LoVo (cell line): ENCODE data around the gene ARHGAP27.
A peak's percentile ranks its signal among the peaks of the same experiment; 100 is the strongest.

Experiments
- DNase-seq: peaks from one replicate; pipeline ENCODE4 v3.0.0-alpha.2; 2016; ENCODE audit warnings: low spot score

ARHGAP27 gene

DNA sequence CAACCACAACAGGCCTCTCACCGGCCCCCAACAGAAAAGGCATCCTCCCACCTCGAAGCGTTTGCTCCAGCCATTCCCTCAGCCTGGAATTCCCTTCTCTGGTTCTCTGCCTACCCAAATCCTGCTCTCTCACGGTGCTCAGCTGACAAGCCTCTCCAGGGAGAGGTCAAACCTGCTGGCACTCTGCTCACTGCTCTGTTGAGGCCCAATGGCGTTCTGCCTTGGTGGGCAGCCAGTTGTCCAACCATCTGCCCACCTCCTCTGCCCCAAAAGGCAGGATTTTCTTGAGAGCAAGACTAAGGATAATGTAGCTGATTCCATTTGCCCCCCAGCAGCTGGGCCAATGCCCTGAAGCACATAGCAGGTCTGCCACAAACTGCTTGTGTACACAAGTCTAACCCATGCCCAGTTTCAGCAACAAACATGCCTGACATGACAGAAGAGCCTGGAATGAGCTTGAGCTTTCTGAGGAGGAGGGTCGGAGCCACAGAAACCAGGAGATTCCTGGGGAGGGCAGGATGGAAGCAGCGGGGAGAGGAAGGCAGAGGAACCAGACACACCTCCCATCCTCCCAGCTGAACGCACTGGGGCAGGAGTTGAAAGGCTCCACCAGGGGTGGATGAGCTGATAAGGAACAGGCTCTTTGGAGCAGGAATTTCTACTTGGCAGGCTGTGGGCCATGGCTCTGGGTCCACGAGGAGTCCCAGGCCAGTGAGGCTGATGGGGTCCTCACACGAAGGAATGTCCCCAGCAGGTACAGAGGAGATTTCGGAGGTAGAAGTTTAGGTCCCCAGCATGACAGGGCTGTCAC, 23.9 kb downstream of the ARHGAP27 start:
- DNase-seq, result no peak

DNA sequence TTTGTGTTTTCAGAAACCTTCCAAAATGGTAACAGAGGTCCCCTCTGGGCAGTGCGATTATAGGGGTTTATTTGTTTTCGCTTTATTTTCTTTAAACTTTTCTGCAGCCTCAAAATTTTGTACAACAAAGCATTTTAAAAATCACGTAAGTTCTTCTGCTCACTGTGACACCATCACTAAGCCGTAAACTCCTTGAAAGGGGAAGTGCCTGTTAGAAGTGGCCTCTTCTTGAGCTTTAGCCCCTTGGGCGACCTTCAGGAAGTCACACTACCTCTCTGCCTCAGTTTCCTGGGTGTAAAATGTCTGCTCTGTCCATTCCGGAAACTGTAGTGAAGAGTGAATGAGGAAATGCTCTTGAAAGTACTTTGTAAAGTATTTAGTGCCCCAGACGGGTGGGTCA, 26.6 kb downstream of the ARHGAP27 start:
- DNase-seq, result no peak

DNA sequence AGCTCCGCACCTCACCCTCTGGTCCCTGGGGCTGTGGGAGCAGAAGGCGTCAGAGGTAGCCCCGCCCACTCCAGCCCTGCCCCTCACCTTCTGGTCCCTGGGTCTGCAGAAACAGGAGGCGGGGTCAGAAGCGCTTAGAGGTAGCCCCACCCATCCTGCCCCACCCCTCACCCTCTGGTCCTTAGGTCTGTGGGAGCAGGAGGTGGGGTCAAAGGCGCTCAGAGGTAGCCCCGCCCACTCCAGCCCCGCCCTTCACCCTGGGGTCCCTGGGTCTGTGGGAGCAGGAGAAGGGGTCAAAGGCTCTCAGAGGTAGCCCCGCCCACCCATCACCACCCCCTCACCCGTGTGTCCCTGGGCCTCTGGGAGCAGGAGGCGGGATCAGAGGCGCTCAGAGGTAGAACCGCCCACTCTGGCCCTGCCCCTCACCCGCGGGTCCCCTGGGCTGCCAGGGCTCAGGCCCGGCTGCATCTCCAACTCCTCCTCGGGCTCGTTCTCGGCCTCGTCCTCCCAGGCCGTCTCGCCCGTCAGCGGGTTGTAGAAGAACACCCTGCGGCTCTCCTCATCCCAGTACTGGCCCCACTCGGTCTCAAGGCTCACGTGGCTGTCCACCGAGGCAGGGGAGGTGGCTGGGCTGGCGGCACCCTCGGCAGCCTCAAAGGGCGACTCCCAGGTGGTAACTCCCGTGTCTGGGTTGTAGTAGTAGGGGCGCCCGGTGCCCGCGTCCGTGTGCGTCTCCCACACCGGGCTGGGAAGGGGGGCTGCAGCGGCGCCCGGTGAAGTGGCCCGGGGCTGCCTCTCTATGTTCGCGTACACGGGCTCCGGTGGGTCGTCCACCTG, 27.2 kb downstream of the ARHGAP27 start:
- DNase-seq, result no peak

DNA sequence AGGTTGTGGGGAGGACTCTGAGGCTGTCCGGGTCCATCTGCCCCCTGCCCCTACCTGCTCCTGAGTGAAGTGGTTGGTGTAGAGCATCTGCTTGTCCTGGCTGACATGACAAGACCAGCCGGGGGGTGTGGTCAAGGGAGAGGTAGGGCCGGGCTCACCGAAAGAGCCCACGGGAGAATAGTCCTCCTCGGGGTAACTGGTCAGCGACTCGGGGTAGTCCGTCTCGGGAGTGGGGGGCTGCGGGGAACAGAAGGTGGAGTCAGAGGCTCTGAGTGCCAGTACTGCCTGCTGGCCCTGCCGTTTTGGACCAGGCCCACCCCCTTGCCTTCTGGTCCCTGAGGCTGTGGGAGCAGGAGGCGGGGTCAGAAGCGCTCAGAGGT, 27.8 kb downstream of the ARHGAP27 start:
- DNase-seq, result no peak

DNA sequence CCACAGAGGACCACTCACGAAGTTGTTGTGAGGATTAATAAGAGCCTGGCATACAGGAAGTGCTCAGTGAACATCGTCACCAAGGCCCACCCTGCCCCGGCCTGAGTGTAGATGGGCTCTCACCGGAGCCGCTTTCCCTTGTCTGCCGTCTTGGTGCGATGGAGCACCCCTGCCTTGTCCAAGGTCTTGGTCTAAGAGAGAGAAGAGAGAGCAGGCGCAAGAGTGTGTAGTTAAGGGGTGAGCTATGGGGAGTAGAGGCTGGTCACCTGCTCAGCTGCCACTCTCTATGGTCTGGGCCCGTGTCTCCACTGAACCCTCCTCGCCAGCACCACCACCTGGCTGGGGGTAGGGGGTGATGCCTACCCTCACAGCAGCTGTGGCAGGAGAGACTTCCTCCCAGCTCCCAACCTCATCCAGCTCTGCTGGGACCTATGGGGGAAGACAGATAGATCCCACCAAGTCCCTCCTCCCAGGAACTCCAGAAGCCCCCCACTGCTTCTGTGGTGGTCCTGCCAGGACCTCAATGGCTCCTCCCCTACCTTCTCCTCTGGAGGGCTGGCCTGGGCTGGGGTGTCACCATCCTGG, 28.7 kb downstream of the ARHGAP27 start:
- DNase-seq, result no peak

DNA sequence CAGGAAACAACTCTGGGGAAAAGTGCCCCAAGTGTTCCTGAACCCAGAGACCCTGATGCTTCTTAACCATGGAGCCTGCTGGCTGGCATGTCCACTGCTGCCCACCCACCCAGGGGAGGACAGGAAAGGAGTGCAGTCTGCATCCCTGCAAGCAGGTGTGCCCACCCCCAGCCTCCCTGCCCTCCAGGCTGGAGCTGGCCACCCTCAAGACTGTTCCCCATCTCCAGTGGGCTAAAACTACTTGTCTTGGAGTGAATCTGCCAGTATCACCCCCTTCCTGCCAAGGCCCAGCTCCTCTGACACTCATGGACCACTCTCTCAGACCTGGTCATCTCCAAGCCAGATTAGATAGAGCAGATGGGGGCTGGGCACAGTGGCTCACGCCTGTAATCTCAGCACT, 29.8 kb downstream of the ARHGAP27 start:
- no peak for DNase-seq

DNA sequence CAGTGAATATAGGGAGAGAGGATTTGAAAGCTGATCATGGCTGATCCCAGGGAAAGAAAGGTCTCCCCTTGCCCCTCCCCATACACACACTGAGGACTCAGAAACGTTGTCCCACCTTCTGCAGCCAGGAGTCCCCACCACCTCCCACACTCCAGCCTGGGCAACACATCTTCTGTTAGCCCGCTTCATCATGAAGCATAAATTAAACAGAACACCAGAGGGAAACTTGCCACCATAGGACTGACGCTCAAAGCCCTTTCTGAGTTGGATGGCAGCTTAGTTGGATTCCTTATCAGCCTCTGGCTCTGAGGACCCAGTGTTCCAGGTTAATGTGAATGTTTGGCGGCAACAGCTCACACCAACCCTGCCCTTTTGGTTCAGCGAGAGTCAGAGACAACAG, 33.9 kb downstream of the ARHGAP27 start:
- no peak for DNase-seq

DNA sequence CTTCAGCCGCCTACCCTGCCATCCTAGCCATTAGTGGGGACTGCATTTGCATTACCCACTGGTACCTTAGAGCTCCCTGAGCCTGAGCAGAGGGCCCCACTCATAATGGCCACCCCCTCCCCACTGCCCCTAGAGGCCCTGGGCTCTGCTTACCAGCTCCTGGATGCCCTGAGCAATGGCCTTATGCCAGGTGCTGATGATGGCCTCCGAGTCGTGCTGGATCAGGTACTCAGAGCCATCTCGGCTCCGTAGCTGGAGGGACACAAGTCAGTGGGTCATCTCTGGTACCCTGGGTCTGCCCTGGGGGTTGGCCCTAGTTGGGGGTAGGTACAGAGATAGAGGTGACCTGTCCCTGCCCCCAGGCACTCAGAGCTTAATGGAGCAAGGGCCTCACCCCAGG, 34.9 kb downstream of the ARHGAP27 start:
- no peak for DNase-seq

DNA sequence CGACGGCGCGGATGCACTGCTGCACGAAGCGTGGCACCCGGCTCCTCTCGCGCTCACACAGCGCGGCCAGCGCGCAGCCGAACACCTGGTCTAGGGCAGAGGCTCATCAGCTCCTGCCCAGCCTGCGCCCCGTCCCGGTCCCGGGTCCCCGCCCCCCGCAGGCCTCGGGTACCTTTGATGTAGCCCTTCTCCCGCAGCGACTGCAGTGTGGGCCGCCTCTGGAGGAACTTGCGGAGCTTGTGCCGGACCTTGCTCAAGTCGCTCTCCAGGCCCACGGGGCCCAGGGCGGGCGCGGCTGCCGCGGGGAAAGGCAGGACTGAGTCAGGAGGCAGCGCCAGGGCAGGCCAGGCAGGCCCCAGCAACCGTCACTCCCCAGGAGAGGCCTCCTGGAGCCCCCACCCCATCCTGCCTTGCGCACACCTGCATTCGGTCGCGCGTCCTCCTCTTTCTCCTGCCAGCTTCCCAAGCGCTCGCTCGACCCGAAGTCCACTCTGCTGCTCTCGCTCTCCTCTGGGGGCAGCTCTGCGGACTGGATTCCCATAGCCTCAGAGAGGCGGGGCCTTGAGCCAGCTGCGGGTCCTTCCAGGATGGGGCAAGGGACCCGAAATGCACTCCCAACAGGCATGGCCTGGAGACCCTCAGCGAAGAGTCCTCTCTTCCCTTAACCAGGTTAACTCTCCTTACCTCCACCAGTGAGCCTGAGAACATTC, 36.0 kb downstream of the ARHGAP27 start:
- DNase-seq, result no peak

DNA sequence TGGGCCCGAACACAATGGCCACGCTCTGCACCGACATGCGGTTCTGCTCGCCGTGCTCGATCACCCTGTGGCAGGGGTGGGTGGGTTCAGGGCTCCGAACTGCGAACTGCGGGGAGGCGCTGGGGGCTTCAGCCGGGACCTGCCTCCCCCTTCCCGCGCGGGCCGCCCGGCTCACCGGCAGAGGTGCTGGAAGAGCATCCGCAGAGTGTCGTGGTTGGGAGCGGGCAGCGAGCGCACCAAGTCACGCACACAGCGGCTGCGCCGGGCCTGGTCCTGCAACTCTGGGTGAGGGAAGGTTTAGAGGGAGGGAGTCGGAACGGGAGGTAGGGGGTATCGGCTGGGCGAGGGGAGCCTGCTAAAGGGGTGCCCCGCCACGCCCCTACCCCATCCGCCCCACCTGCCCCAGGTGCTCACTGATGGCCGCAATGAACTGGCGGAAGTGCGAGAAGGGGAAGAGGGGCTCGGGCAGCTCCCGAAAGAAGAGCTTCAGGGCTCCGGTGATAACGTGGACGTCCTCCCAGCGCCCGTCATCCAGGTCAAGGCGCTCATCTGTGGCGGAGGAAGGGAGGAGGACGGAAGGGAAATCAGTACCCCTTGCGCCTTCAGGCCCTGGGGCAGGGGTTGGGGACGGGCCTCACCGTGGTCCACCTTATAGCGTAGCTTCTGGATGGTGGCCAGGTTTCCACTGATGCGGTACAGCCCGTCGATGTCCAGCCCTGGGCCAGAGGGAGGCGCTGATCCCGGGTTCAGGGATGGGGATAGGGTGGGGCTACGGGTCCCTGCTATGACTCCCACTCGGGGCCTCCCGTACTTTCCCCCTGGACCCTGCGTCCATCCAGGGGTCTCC, 36.9 kb downstream of the ARHGAP27 start:
- DNase-seq, result no peak

DNA sequence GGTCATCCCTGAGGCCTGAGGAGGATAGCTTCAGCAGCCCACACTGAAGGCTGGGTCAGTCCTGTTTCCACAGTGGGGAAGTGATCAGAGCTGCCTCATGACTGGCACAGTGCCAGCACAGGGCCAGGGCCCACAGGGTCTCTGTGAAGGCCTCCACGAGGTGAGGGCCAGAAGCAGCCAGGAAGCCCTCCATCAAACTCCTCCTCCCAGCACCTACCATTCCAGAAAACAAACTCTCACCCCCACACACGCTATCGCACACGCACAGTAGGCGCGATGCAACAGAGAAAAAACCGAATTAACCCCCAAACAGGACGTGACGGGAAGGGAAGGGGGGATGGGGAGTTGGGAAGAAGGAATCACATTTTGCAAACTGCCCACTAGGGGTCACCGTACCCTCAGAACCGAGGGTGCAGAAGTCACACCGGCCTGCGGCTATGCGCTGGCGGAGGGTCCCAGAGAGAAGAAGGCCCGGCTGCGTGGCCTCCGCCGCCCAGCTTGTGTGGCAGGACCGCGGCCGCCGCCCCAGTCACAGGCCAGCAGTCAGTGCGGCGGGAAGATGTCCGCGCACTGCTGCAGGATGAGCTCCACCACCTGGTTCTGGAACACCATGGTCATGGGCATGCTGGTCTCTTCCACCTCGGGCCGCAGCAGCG, 37.6 kb downstream of the ARHGAP27 start:
- DNase-seq, result peak; percentile 28

DNA sequence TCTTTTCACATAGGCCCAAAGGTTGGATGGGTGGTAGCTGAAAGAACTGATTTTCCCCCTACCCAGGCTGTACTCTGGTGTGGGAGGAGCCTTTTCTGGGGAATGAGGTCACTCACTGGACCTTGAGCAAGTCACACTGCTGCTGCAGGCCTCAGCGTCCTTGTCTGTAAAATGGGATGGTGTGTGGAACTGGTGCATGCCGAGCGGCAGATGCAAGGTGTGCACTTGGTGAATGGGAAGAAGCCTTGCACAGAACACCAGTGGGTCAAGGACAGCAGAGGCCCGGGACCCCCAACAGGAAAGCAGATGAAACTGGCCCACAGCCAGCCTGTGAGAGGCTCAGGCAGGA, 38.1 kb downstream of the ARHGAP27 start:
- DNase-seq, result no peak

DNA sequence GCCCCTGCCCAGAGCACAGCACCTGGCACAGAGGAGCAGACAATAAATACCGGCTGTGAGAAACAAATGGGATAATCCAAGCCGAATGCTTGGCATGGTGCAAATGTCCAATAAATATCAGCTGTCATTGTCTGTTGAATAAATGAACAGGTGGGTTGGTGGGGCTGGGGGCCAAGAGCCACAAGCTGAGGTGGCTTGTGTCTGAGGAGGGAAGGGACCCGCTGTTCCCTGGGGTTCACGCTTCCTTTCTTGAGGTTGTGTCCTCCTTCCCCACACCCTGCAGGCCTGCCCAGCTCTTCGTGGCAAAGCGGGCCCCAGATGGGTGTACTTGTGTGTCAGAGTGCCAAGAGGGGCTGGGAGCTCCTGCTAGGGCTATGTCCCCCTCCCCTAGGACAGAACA, 38.6 kb downstream of the ARHGAP27 start:
- DNase-seq, result no peak

DNA sequence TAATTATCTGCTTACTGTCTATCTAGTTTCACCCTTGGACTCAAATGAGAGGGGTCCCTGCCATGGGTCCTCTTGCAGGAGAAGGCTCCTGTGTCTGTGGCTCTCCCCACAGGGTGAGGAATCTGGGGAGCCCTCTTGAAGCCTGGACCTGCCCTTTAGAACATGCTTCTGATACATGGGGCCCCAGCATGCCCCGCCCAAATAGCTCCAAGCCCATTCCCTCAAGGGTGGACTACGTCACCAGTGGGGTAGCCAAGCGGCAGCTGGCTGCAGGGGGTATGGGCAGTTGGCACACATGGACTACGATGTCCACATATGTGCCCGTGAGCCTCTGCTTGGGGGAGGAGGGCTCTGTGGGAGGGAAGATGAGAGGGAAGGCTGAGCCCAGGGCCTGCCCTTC, 39.3 kb downstream of the ARHGAP27 start:
- no peak for DNase-seq

DNA sequence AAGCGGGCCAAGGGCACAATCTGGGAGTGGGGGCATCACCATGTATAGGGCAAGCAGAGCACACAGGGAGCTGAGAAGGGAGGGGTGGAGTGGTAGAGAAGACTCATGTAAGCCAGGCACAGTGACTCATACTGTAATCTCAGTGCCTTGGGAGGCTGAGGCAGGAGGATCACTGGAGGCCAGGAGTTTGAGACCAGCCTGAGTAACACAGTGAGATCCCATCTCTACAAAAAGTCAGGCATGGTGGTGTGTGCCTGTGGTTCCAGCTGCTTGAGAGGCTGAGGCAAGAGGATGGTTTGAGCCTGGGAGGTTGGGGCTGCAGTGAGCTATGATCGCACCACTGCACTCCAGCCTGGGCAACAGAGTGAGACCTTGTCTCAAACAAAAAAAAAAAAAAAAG, 40.8 kb downstream of the ARHGAP27 start:
- DNase-seq, result no peak

DNA sequence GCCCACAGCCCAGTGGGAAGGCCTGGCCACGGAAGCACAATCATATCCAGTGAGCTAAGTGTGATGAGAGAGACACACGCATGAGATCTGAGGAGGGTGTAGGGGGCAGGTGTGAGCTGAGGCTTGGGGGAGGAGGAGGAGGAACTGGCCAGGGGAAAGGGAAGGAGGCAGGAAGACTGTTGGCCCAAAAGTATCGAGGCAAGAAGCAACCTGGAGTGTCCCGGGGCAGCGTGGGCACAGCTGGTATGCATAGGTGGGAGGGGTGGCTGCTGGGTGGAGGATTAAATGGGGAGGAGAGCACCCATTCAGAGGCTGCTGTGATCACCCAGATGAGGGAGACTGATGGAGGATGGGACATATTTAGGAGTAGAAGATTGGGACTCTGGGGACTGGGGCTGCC, 41.4 kb downstream of the ARHGAP27 start:
- DNase-seq, result no peak

DNA sequence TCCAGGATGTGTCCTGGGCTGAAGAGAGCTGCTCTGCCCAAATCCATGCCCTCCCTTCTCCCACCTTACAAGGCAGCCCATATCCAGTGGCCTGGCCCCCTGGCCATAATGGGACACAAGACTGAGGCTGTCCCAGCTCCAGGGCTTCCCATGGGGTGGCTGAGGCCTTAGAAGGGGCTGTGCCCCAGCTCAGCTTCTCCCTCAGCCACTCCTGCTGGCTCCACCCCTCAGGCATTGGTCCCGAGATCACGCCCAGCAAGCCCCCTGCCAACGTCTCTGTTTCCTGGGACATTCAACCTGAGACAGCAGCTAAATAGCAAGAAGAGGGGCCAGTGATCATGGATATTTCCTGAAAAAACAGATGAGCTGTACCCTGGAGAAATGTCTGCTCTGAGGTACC, 43.3 kb downstream of the ARHGAP27 start:
- no peak for DNase-seq

DNA sequence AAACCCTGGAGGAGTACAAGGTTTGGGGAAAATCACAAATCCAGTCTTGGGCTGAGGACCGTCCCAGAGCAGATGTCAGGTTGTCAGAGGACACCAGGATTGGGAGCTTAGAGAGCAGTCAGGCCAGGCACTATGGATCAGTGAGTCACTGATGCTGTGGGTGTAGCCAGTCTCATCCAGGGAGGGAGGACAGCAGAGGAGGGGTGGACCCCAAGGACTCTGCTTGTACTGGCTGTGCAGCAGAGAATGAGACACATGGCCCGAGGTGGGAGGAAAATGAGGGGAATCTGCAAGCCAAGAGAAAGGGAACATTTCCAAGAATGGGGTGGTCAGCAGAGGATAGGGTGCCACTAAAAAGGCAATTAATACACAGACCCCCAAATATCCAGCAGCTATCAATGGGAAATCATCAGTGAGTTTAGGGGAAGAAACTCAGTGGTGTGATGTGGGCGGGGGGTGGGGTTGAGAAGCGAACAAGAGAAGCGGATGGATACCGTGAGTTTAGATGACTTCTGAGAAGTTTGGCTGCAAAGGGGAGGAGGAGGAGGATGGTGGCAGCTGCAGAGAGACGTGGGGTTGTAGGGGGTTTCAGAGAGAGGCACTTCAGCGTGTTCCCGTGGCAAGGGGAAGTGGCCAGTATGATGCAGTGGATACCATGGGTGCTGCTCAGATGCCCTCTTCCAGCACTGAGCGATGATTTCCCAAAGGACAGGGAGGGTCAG, 43.9 kb downstream of the ARHGAP27 start:
- no peak for DNase-seq

DNA sequence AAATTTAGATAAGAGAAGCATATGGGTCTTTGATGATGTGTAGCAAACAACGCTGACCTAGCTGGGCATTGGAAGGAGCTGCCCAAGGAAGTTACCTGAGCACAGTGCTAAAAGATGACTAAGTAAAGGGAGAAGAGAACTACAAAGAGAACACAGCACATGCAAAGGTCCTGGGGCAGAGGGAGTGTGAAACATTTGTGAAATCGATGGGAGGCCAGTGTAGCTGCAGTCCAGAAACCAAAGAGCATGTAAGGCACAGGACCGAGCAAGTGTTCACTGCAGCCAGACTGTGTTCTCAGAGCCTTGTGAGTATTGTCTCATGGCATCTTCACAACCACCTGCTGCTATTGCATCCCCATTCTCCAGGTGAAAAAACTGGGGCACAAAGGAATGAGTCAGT, 44.9 kb downstream of the ARHGAP27 start:
- DNase-seq, result no peak

DNA sequence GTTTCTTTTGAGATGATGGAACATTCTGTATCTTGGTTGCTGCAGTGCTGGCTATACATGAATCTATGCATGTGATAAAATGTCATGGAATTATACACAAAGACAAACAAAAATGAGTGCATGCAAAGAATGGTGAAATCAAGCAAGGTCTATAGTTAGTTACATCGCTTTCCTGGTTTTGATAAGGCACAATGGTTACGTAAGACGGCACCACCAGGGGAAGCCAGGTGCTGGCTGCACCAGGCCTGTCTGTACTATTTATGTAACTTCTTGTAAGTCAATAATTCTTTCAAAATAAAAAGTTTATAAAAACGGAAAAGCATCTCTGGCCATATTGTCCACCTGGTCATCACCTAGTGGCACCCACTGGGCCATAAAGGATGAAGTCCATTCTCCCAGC, 46.5 kb downstream of the ARHGAP27 start:
- DNase-seq, result no peak
